OCI-M1 (cell line): ENCODE data around the gene PCBP1.
"Not testable (repeated sequence)": the region's sequence is repeated elsewhere in the genome, so short reads cannot be mapped to it uniquely, and the experiment has no call there.

Experiments
- DNase-seq: peaks from one replicate; lab custom pipeline; 2025; lab: John Stamatoyannopoulos, UW

PCBP1 gene

GRCh38 chr2:70086838-70087701 is at the start of gene PCBP1:
Gene PCBP1 (plus strand): TSS chr2:70087477. CDS start chr2:70087744, 267 bp downstream.
- DNase-seq, result peak; percentile 90

DNA sequence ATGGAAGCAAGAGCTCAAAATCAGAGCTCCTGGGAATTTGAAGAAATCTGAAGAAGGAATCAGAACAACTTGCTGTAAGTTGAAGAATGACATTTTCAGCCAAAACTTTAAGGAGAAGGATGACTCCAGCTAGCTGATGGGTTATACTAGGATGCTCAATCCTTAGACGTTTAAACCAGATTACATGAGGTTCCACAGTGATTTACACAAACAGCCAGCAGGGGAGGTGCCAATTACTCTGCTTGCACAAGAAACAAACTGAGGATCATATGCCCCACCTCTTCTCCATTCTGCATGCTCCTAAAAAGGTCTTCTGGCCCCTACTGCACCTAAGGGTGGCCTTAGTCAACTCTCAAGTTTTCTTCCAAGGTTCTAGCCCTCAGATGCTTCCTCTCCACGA is 47.9 kb upstream of the PCBP1 start:
- DNase-seq, result no peak

GRCh38 chr2:70041663-70042062 is 45.6 kb upstream of the PCBP1 start:
- DNase-seq, result no peak

DNA sequence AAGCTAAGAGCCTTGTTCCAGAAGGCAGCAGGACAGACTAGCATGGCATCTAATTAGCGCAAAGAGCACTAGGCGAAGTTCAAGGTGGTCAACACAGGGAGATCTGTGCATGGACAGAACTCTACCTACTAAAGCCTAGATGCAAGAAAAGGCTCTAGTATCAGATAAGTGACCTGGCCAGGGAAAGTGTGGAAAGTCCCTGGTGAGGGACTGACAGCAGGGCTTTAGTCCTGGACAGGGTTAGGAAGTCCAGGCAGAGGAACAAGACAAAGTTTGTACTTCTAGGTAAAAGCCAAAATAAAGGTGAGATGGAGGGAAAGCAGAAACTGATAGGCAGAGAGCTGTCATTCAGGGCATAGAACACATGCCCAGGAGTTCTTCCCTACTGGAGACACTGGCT is 45.0 kb upstream of the PCBP1 start:
- DNase-seq, result no peak

DNA sequence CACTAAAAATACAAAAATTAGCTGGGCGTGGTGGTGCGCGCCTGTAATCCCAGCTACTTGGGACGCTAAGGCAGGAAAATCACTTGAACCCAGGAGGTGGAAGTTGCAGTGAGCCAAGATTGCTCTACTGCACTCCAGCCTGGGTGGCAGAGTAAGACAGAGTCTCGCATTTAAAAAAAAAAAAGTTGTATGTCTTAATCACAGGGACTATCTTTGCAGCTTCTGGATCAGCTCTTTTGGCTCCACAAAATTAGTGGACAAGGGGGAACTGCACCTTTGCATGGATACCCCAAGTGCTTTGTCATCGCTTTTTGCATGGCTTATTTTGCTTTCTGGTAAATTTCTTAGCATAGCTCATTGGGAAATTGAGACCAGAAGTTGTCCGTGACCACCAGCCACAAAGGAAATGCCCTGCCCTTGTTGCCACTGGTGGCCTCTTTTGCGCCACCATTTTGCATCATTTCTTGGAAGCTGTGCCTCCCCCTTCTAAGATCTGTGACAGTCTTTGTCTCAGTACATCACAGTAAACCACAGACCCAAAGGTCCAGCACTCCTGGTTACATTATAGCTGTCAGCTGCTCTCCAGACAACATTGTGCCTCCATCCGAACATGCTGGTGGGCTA is 43.9 kb upstream of the PCBP1 start:
- no peak for DNase-seq

GRCh38 chr2:70044290-70045040 is 42.8 kb upstream of the PCBP1 start:
- no peak for DNase-seq

- no peak for DNase-seq
Measured at GRCh38 chr2:70045405-70045804, 41.9 kb upstream of the PCBP1 start.

DNA sequence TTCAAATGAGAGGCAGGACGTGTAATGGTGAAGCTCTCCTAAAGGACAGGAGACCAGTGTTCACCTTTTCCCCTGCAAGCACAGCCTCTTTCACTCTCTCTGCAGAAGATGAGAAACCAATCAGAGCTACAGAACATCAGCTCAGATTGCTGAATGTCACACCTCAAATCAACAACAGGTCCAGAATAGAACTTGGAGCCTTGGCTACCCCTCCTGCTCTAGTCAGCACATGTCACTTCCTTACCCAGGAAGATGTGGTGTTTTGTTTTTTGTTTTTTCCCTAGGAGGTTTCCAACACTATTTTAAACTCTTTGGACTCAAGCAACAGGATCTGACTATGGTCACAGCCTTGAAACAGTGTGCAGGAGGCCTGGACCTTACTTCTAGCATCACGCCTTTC is 41.3 kb upstream of the PCBP1 start:
- no peak for DNase-seq

- no peak for DNase-seq
Measured at GRCh38 chr2:70046534-70046933, 40.7 kb upstream of the PCBP1 start.

DNA sequence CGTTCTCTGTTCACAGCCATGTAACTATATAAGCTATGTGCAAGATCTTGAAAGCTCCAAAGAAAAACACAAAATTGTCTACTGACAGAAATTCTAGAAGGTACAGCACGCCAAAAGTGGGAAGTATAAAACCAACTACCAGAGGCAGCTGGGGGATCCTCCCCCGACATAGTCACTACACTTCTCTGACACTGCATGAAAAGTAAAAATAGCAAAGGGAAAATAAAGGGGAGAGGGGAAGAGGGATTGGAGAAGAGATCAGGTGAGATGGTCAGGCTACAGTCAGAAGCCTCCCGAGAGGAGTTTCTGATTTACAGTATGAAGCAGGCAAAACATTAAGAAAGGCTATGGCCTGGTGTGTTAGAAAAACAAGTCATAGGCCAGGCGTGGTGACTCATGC is 39.8 kb upstream of the PCBP1 start:
- peak; percentile 9 for DNase-seq

- no peak for DNase-seq
Measured at GRCh38 chr2:70049255-70049654, 38.0 kb upstream of the PCBP1 start.

- DNase-seq, result no peak
Measured at GRCh38 chr2:70050631-70051425, 36.4 kb upstream of the PCBP1 start.

- not testable (repeated sequence) for DNase-seq
Measured at GRCh38 chr2:70055259-70055658, 32.0 kb upstream of the PCBP1 start.

- no peak for DNase-seq
Measured at GRCh38 chr2:70061317-70061716, 26.0 kb upstream of the PCBP1 start.

GRCh38 chr2:70062270-70062669 is 25.0 kb upstream of the PCBP1 start:
- peak; percentile 32 for DNase-seq

- no peak for DNase-seq
Measured at GRCh38 chr2:70068119-70068518, 19.2 kb upstream of the PCBP1 start.

DNA sequence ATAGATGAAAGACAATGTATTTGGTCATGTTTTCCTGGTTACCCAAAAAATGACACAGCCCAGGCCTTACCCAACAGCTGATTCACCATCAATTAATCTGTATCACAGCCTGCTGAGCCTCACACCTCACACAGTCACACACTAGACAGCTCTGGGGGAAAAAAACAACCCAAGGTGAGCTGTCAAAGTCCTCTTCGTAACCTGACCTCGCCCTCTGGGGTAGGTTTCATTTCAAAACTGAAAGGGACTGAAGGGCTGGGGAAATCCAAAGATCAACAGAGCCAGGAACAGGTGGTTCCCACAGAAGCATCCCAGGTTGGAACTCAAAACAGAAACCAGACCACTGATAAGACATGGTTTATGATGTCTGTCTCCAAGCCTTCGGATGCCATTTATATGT is 18.2 kb upstream of the PCBP1 start:
- DNase-seq, result no peak

DNA sequence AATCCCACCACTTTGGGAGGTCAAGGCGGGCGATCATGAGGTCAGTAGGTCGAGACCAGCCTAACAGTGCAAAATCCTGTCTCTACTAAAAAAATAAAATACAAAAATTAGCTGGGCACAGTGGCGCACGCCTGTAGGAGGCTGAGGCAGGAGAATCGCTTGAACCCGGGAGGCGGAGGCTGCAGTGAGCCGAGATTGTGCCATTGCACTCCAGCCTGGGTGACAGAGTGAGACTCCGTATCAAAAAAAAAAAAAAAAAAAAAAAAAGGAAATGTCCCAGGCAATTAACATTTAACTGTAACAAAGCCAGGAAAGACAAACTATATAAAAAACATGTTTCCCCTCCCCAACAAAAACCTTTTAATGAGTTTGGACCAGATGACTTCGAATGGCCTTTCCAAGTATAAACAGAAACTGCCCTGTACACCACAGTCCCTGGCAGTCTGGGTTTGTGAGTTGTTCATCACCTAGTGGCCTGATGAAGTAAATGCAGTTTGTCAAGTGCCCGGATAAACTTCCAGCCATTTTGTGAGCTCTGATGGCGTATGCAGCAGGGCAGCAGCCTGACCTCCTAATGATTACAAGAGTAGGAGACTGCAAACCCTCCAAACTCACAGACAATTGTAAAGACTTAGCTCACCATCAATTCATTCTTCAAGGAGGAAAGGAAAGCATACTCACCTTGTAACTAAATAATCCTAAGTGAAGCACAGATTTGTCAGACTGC is 16.6 kb upstream of the PCBP1 start:
- peak; percentile 84 for DNase-seq

GRCh38 chr2:70073493-70073892 is 13.8 kb upstream of the PCBP1 start:
- DNase-seq, result no peak

DNA sequence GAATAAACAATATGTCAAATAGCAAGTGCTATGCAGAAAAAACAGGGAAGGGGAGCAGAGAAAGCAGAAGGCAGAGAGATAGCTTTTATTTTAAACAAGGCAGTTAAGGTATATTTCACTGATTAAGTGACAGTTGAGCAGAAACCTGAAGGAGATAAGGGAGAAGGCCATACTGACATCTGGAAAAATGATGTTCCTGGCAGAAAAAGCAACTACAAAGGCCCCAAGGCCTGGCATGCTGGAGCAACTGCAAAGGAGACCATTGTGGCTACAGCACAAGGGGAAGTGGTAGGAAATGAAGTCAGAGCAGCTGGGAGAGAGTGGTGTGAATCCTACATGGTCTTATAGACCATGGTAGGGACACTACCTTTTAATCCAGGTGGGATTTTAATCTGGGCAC is 8.9 kb upstream of the PCBP1 start:
- peak; percentile 70 for DNase-seq

GRCh38 chr2:70080610-70081200 is 6.6 kb upstream of the PCBP1 start:
- DNase-seq, result no peak
